DND-41 (cell line): ENCODE results near the gene ITGA1.

ENCODE experiments used
- CTCF ChIP-seq: IDR thresholded peaks from 2 replicates; pipeline ENCODE4 v1.5.1; 2012; ENCODE audit warnings: borderline replicate concordance, low read length, moderate library complexity, mild to moderate bottlenecking; ENCODE audit not compliant: poor library complexity, severe bottlenecking; ENCODE audit errors: extremely low read depth
- EZH2 ChIP-seq: IDR thresholded peaks from 3 replicates; pipeline ENCODE4 v1.6.1; 2012; ENCODE audit warnings: borderline replicate concordance, low read depth, mild to moderate bottlenecking, moderate library complexity, low read length, inconsistent platforms; ENCODE audit not compliant: severe bottlenecking

GRCh38 chr5:52988335-52989024 is 200.8 kb downstream of the ITGA1 start:
- TF ChIP-seq CTCF (no peak), EZH2 (no peak)
